Loucy (cell line): ENCODE measurements around the gene ETNK2.

ENCODE experiments used
- H2AFZ ChIP-seq: fragments of 200-600 bp; sonication (generic); 2 replicates; pipeline ENCODE4 v1.6.0; 2016; ENCODE audit warnings: antibody characterized with exemption, mild to moderate bottlenecking, low read length, moderate library complexity
- H3F3A ChIP-seq: fragments of 200-600 bp; 2 replicates; pipeline ENCODE4 v1.6.0; 2016; ENCODE audit warnings: antibody characterized with exemption, low read depth, mild to moderate bottlenecking
- H3K27me3 ChIP-seq: fragments of 200-600 bp; sonication (generic); 2 replicates; pipeline ENCODE4 v1.6.1; 2014; ENCODE audit warnings: low read length, mild to moderate bottlenecking; ENCODE audit not compliant: insufficient read depth, poor library complexity, severe bottlenecking
- H3K36me3 ChIP-seq: fragments of 200-600 bp; sonication (generic); 2 replicates; pipeline ENCODE4 v1.6.1; 2016; ENCODE audit warnings: low read length; ENCODE audit not compliant: insufficient read depth
- H3K4me1 ChIP-seq: fragments of 200-600 bp; sonication (generic); 2 replicates; pipeline ENCODE4 v1.5.1; 2014; ENCODE audit warnings: low read length, mild to moderate bottlenecking; ENCODE audit not compliant: insufficient read depth, poor library complexity, severe bottlenecking
- H3K4me2 ChIP-seq: fragments of 200-600 bp; sonication (generic); 2 replicates; pipeline ENCODE4 v1.6.0; 2014; ENCODE audit warnings: antibody characterized with exemption, low read length, low read depth, mild to moderate bottlenecking; ENCODE audit not compliant: poor library complexity, severe bottlenecking
- H3K4me3 ChIP-seq: fragments of 200-600 bp; sonication (generic); 2 replicates; pipeline ENCODE4 v1.5.1; 2014; ENCODE audit warnings: low read length, mild to moderate bottlenecking, mixed read lengths; ENCODE audit not compliant: poor library complexity, severe bottlenecking
- H3K79me2 ChIP-seq: fragments of 200-600 bp; sonication (generic); 2 replicates; pipeline ENCODE4 v1.6.1; 2014; ENCODE audit warnings: low read length; ENCODE audit not compliant: insufficient read depth
- H3K9ac ChIP-seq: fragments of 200-600 bp; sonication (generic); 2 replicates; pipeline ENCODE4 v1.6.0; 2014; ENCODE audit warnings: mild to moderate bottlenecking, low read depth, low read length, moderate library complexity; ENCODE audit not compliant: poor library complexity, severe bottlenecking
- H3K9me2 ChIP-seq: fragments of 200-600 bp; sonication (generic); replicated peaks from 2 replicates; pipeline ENCODE4 v1.6.1; 2016; ENCODE audit warnings: low read depth, low read length, mixed read lengths
- H3K9me3 ChIP-seq: fragments of 200-600 bp; sonication (generic); 2 replicates; pipeline ENCODE4 v1.6.1; 2014; ENCODE audit warnings: mild to moderate bottlenecking, antibody characterized with exemption, low read length, low read depth; ENCODE audit not compliant: insufficient read depth
- H4K20me1 ChIP-seq: fragments of 200-600 bp; sonication (generic); 2 replicates; pipeline ENCODE4 v1.6.0; 2014; ENCODE audit warnings: antibody characterized with exemption, low read length, mild to moderate bottlenecking; ENCODE audit not compliant: insufficient read depth, poor library complexity, severe bottlenecking
- CTCF ChIP-seq: fragments of 200-600 bp; sonication (generic); conservative IDR thresholded peaks from 2 replicates; pipeline ENCODE4 v1.5.1; 2014; ENCODE audit warnings: mild to moderate bottlenecking, antibody characterized with exemption, low read length
- EZH2phosphoT487 ChIP-seq: fragments of 200-600 bp; IDR thresholded peaks from 2 replicates; pipeline ENCODE4 v1.6.1; 2018; ENCODE audit warnings: antibody characterized with exemption, mild to moderate bottlenecking, moderate library complexity, borderline replicate concordance

Gene ETNK2

GRCh38 chr1:204176049-204176448 lies 24.2 kb upstream of the ETNK2 start:
- H2AFZ ChIP-seq = no peak overlapping the region
- no peaks in the 10 kb centered on the region for H3K9me2 ChIP-seq
- H3K4me2 ChIP-seq = no peak overlapping the region
- H3K4me3 ChIP-seq = no peak overlapping the region
- H3K36me3 ChIP-seq = no peaks in the 10 kb centered on the region
- H3K9me3 ChIP-seq = no peaks in the 10 kb centered on the region
- no peaks in the 10 kb centered on the region for H4K20me1 ChIP-seq
- peaks cover 7% of the 10 kb centered on the region for H3K4me1 ChIP-seq
- TF ChIP-seq CTCF = no peak
- no peak for TF ChIP-seq EZH2phosphoT487
- no peaks in the 10 kb centered on the region for H3F3A ChIP-seq
- no peaks in the 10 kb centered on the region for H3K27me3 ChIP-seq
- no peaks in the 10 kb centered on the region for H3K79me2 ChIP-seq
- H3K9ac ChIP-seq = no peak overlapping the region

- TF ChIP-seq EZH2phosphoT487 (no peak), CTCF (no peak)
- Histone ChIP-seq H3K4me2 (no peak overlapping the region), H3K9me3 (peaks cover 6% of the 10 kb centered on the region; the same call in 1 of the 2 replicates), H3K79me2 (no peaks in the 10 kb centered on the region), H3K36me3 (no peaks in the 10 kb centered on the region), H3K9ac (no peak overlapping the region), H3F3A (no peaks in the 10 kb centered on the region), H3K4me3 (no peak overlapping the region), H2AFZ (no peak overlapping the region), H3K4me1 (peaks cover 7% of the 10 kb centered on the region), H4K20me1 (no peaks in the 10 kb centered on the region), H3K27me3 (no peaks in the 10 kb centered on the region), H3K9me2 (no peaks in the 10 kb centered on the region)
These were observed 23.1 kb upstream of the ETNK2 start for GRCh38 chr1:204174958-204175357.

GRCh38 chr1:204172404-204173029 lies 20.7 kb upstream of the ETNK2 start:
- H2AFZ ChIP-seq = no peak overlapping the region
- H3F3A ChIP-seq = no peaks in the 10 kb centered on the region
- no peaks in the 10 kb centered on the region for H3K36me3 ChIP-seq
- H3K79me2 ChIP-seq = no peaks in the 10 kb centered on the region
- no peak overlapping the region for H3K4me3 ChIP-seq
- H3K9ac ChIP-seq = no peak overlapping the region
- no peaks in the 10 kb centered on the region for H3K27me3 ChIP-seq
- H3K9me3 ChIP-seq = peaks cover 13% of the 10 kb centered on the region; the same call in 1 of the 2 replicates
- no peaks in the 10 kb centered on the region for H3K9me2 ChIP-seq
- no peak for TF ChIP-seq EZH2phosphoT487
- no peak for TF ChIP-seq CTCF
- H4K20me1 ChIP-seq = no peaks in the 10 kb centered on the region
- no peak overlapping the region for H3K4me2 ChIP-seq
- peaks cover 7% of the 10 kb centered on the region for H3K4me1 ChIP-seq
